Measurements from ENCODE around the gene JADE1. TPM values are rescaled to one million over a fixed set of nuclear protein-coding genes. Genes with fewer than 3 reads are reported as not detected.

The JADE1 gene
- total and polyA plus RNA-seq, 2 of the 13 experiments (the other 11 are each of a cell fraction or from before 2014, with no cell fraction given): 5.4 to 19.3 TPM

GRCh38 chr4:128810871-128811570 lies 1.5 kb downstream of the JADE1 start (continued):
- TF ChIP-seq ZNF577 (CRISPR knock-in tag; IDR thresholded peaks at IDR 0.05; ENCODE audit: borderline replicate concordance, low read depth) (no peak), TFDP1 (CRISPR knock-in tag; IDR thresholded peaks at IDR 0.05; ENCODE audit: borderline replicate concordance) (peak; percentile 91; the same call in 1 of the 2 replicates), ZNF570 (CRISPR knock-in tag; IDR thresholded peaks at IDR 0.05; ENCODE audit: borderline replicate concordance) (no peak), GABPA (IDR thresholded peaks at IDR 0.05; ENCODE audit: low read depth, low read length) (no peak), GABPA (CRISPR knock-in tag; IDR thresholded peaks at IDR 0.05; ENCODE audit: low read depth) (peak; percentile 36), TRAFD1 (CRISPR knock-in tag; IDR thresholded peaks at IDR 0.05; ENCODE audit: borderline replicate concordance) (no peak), ZBTB40 (IDR thresholded peaks at IDR 0.05) (no peak), ZBTB40 (CRISPR knock-in tag; IDR thresholded peaks at IDR 0.05) (peak; percentile 60; the same call in 1 of the 2 replicates), ZNF772 (CRISPR knock-in tag; IDR thresholded peaks at IDR 0.05) (peak; percentile 88), ZNF782 (CRISPR knock-in tag; IDR thresholded peaks at IDR 0.05; ENCODE audit: borderline replicate concordance) (no peak), KDM6A (CRISPR knock-in tag; IDR thresholded peaks at IDR 0.05; ENCODE audit: low read depth) (no peak), PAX8 (CRISPR knock-in tag; IDR thresholded peaks at IDR 0.05; ENCODE audit: borderline replicate concordance) (no peak), ZNF446 (CRISPR knock-in tag; IDR thresholded peaks at IDR 0.05) (no peak), HOXD1 (CRISPR knock-in tag; IDR thresholded peaks at IDR 0.05) (0 out of 2 replicates have a peak, but pooled peaks have one; percentile 72), ZSCAN30 (CRISPR knock-in tag; IDR thresholded peaks at IDR 0.05) (no peak), ZNF878 (CRISPR knock-in tag; IDR thresholded peaks at IDR 0.05) (peak; percentile 77), RELA (CRISPR knock-in tag; IDR thresholded peaks at IDR 0.05) (0 out of 2 replicates have a peak, but pooled peaks have one; percentile 61), ZSCAN9 (CRISPR knock-in tag; IDR thresholded peaks at IDR 0.05; ENCODE audit: borderline replicate concordance) (peak; percentile 72; the same call in 1 of the 2 replicates)
